Skeletal muscle tissue (tissue), 4 donors: ENCODE data around the gene ITGAD. TPM values are rescaled to one million over a fixed set of nuclear protein-coding genes. Genes with fewer than 3 reads are reported as not detected.

Experiments used
- H3K27ac ChIP-seq: one replicate; pipeline ENCODE4 v1.7.0; 2013; ENCODE audit warnings: mild to moderate bottlenecking, low read depth, low read length, inconsistent platforms
- H3K27me3 ChIP-seq, 3 donors: one replicate each; pipeline ENCODE4 v1.7.0; 2013; ENCODE audit warnings: low read length in 3 of 3; ENCODE audit not compliant: control insufficient read depth in 3 of 3, insufficient read depth in 3 of 3
- H3K36me3 ChIP-seq, 3 donors: one replicate each; pipeline ENCODE4 v1.7.0; 2013; ENCODE audit warnings: low read length in 3 of 3; ENCODE audit not compliant: control insufficient read depth in 3 of 3, insufficient read depth in 3 of 3
- H3K4me1 ChIP-seq, 3 donors: one replicate each; pipeline ENCODE4 v1.7.0; 2013; ENCODE audit warnings: low read length in 3 of 3, mild to moderate bottlenecking in 3 of 3; ENCODE audit not compliant: control insufficient read depth in 3 of 3, insufficient read depth in 3 of 3
- H3K4me3 ChIP-seq, 3 donors: one replicate each; pipeline ENCODE4 v1.7.0; 2013; ENCODE audit warnings: low read length in 3 of 3
- H3K9ac ChIP-seq, 3 donors: one replicate each; pipeline ENCODE4 v1.7.0; 2013; ENCODE audit warnings: low read length in 3 of 3, mild to moderate bottlenecking in 3 of 3, moderate library complexity in 2 of 3, low read depth in 1 of 3
- H3K9me3 ChIP-seq, 3 donors: one replicate each; pipeline ENCODE4 v1.7.0; 2013; ENCODE audit warnings: low read length in 3 of 3; ENCODE audit not compliant: control insufficient read depth in 3 of 3
- total RNA-seq: library from RNA; depleted of rRNA; stranded (reverse); fragments of >200 nt; gene quantifications from one replicate; pipeline ENCODE4 v1.2.3, GENCODE V29; 2014
- donor health status: Osteomylitis.

Gene ITGAD
- total RNA-seq, 1 donor from 2014 or later: under 0.01 TPM

DNA sequence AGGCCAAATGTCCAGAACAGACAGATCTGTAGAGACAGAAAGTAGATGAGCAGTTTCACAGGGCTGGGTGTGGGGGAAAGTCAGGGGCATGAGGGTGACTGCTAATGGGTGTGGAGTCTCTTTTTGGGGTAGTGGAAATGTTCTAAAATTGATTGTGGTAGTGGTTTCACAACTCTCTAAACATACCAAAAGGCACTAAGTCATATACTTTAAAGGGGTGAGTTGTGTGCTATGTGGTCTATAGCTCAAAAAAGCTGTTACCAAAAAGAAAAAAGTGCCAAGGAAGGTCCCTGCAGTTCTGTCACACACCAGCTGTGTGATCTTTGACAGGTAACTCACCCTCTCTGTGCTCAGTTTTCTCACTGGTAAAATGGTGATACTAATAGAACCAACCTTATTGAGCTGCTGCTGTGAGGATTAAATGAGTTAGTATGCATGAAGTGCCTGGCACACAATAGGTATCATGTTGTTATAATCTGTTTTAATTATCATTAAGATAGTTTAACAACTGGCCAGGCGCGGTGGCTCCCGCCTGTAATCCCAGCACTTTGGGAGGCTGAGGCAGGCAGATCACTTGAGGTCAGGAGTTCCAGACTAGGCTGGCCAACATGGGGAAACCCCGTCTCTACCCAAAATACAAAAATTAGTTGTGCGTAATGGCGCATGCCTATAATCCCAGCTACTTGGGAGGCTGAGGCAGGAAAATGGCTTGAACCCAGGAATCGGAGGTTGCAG is 27.8 kb upstream of the ITGAD start:
- H3K4me1 ChIP-seq: no peaks in the 10 kb centered on the region
- no peak overlapping the region for H3K4me3 ChIP-seq
- H3K27me3 ChIP-seq: peaks cover 0 to 5% (median 3%) of the 10 kb centered on the region in 3 donors
- H3K9ac ChIP-seq: no peak overlapping the region
- no peaks in the 10 kb centered on the region for H3K9me3 ChIP-seq
- no peaks in the 10 kb centered on the region for H3K36me3 ChIP-seq
- no peak overlapping the region for H3K27ac ChIP-seq

DNA sequence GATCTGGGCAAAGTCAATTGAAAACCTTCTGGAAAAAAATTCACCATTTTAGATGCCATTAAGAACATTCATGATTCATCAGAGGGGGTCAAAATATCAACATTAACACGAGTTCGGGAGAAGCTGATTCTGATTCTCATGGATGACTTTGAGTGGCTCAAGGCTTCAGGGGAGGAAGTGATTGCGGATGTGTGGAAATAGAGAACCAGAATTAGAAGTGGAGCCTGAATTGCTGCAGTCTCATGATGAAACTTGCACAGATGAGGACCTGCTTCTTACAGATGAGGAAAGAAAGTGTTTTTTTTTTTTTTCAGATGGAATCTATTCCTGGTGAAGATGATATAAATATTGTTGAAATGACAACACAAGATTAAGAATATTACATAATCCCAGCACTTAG is 25.3 kb upstream of the ITGAD start:
- Histone ChIP-seq H3K4me3 (no peak overlapping the region), H3K9ac (no peak overlapping the region), H3K9me3 (no peaks in the 10 kb centered on the region), H3K27ac (no peak overlapping the region), H3K36me3 (no peaks in the 10 kb centered on the region), H3K27me3 (peaks cover 0 to 17% (median 5%) of the 10 kb centered on the region in 3 donors), H3K4me1 (no peaks in the 10 kb centered on the region)

DNA sequence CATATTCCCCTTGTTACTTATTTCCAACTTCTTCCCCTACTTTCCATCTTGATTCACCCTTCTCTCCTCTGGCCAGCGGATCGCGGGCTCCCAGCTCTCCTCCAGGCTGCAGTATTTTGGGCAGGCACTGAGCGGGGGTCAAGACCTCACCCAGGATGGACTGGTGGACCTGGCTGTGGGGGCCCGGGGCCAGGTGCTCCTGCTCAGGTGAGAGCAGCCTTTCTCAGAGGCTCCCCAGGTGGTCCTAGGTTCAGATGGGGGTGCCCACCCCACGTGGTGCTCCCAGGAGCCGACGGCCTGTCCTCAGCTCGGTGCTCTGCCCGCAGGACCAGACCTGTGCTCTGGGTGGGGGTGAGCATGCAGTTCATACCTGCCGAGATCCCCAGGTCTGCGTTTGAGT is 22.1 kb upstream of the ITGAD start:
- Histone ChIP-seq H3K27ac (no peak overlapping the region), H3K27me3 (peaks cover 0 to 17% (median 8%) of the 10 kb centered on the region in 3 donors), H3K4me3 (no peak overlapping the region), H3K9me3 (peaks cover 0 to 3% (median 0%) of the 10 kb centered on the region in 3 donors), H3K4me1 (no peaks in the 10 kb centered on the region), H3K36me3 (no peaks in the 10 kb centered on the region), H3K9ac (no peak overlapping the region)

- H3K27ac ChIP-seq: no peak overlapping the region
- H3K27me3 ChIP-seq: peaks cover 0 to 17% (median 8%) of the 10 kb centered on the region in 3 donors
- peaks cover 0 to 3% (median 0%) of the 10 kb centered on the region in 3 donors for H3K9me3 ChIP-seq
- H3K36me3 ChIP-seq: no peaks in the 10 kb centered on the region
- no peak overlapping the region for H3K9ac ChIP-seq
- H3K4me1 ChIP-seq: no peaks in the 10 kb centered on the region
- H3K4me3 ChIP-seq: no peak overlapping the region
These were observed 21.3 kb upstream of the ITGAD start for GRCh38 chr16:31371619-31372484.

DNA sequence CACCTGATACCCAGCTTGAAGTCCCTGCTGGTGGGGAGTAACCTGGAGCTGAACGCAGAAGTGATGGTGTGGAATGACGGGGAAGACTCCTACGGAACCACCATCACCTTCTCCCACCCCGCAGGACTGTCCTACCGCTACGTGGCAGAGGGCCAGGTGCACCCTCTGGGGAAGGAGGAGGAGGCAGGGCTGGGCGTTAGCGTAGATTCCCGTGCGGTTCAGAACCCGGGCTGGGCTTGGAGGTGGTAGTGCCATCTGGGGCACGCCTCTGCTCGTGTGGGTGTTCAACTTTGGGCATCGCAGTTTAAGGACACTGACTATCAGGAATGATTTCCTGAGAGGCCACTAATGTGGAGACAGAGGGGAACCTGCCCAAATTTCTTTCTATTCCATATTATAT is 19.9 kb upstream of the ITGAD start:
- Histone ChIP-seq H3K4me1 (no peaks in the 10 kb centered on the region), H3K9ac (no peak overlapping the region), H3K4me3 (no peak overlapping the region), H3K27me3 (peaks cover 0 to 21% (median 8%) of the 10 kb centered on the region in 3 donors), H3K36me3 (no peaks in the 10 kb centered on the region), H3K9me3 (peaks cover 0 to 3% (median 0%) of the 10 kb centered on the region in 3 donors), H3K27ac (no peak overlapping the region)

DNA sequence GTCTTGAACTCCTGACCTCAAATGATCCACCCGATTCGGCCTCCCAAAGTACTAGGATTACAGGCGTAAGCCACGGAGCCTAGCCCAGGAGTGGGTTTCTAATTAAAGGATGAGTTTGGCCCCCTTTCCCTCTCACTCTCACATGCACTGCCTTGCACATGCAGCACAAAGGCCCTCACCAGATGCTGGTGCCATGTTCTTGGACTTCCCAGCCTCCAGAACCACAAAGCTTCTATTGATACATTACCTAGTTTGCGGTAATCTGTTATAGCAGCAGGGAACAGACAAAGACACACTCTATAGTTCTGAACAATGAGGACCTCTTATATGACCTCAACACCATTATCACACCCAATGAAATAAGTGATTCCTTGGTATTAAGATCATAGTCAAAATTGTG is 17.9 kb upstream of the ITGAD start:
- peaks cover 0 to 18% (median 8%) of the 10 kb centered on the region in 3 donors for H3K27me3 ChIP-seq
- no peak overlapping the region for H3K27ac ChIP-seq
- no peaks in the 10 kb centered on the region for H3K4me1 ChIP-seq
- no peak overlapping the region for H3K9ac ChIP-seq
- H3K9me3 ChIP-seq: peaks cover 0 to 3% (median 0%) of the 10 kb centered on the region in 3 donors
- no peak overlapping the region for H3K4me3 ChIP-seq
- no peaks in the 10 kb centered on the region for H3K36me3 ChIP-seq

- H3K4me3 ChIP-seq: no peak overlapping the region
- peaks cover 0 to 3% (median 0%) of the 10 kb centered on the region in 3 donors for H3K9me3 ChIP-seq
- no peak overlapping the region for H3K9ac ChIP-seq
- no peak overlapping the region for H3K27ac ChIP-seq
- peaks cover 0 to 10% (median 8%) of the 10 kb centered on the region in 3 donors for H3K27me3 ChIP-seq
- H3K4me1 ChIP-seq: no peaks in the 10 kb centered on the region
- H3K36me3 ChIP-seq: no peaks in the 10 kb centered on the region
These were observed 16.4 kb upstream of the ITGAD start for GRCh38 chr16:31376705-31377104.

GRCh38 chr16:31377210-31377903 is 15.8 kb upstream of the ITGAD start:
- Histone ChIP-seq H3K27me3 (peaks cover 0 to 5% (median 5%) of the 10 kb centered on the region in 3 donors), H3K9ac (no peak overlapping the region), H3K4me1 (no peaks in the 10 kb centered on the region), H3K9me3 (peaks cover 0 to 3% (median 0%) of the 10 kb centered on the region in 3 donors), H3K36me3 (no peaks in the 10 kb centered on the region), H3K27ac (no peak overlapping the region), H3K4me3 (no peak overlapping the region)

DNA sequence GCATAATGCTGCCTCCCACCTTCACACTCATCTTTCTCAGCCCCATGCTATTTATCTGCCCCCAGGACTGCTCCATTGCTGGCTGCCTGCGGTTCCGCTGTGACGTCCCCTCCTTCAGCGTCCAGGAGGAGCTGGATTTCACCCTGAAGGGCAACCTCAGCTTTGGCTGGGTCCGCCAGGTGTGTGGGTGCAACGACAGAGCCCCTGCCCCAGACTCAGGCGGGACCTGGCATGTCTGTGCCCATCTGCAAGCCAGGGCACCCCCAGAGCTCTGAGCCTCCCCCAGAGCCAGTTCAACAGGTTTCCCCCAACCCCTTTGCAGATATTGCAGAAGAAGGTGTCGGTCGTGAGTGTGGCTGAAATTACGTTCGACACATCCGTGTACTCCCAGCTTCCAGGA is 12.9 kb upstream of the ITGAD start:
- Histone ChIP-seq H3K4me1 (peaks cover 0 to 3% (median 0%) of the 10 kb centered on the region in 3 donors), H3K9ac (no peak overlapping the region), H3K36me3 (no peaks in the 10 kb centered on the region), H3K4me3 (no peak overlapping the region), H3K27me3 (peaks cover 0 to 8% (median 0%) of the 10 kb centered on the region in 3 donors), H3K9me3 (peaks cover 0 to 2% (median 0%) of the 10 kb centered on the region in 3 donors), H3K27ac (no peak overlapping the region)
